GM19239 (cell line): ENCODE measurements around the gene RAPGEF3.

Source experiments
- DNase-seq: peaks from one replicate; pipeline ENCODE4 v3.0.0; 2011; ENCODE audit warnings: low spot score; ENCODE audit not compliant: insufficient read length
- FAIRE-seq: peaks from 2 replicates; lab custom pipeline; 2011; peaks lifted over from hg19 to GRCh38; lab: Jason Lieb, UNC

The RAPGEF3 gene, protein sequence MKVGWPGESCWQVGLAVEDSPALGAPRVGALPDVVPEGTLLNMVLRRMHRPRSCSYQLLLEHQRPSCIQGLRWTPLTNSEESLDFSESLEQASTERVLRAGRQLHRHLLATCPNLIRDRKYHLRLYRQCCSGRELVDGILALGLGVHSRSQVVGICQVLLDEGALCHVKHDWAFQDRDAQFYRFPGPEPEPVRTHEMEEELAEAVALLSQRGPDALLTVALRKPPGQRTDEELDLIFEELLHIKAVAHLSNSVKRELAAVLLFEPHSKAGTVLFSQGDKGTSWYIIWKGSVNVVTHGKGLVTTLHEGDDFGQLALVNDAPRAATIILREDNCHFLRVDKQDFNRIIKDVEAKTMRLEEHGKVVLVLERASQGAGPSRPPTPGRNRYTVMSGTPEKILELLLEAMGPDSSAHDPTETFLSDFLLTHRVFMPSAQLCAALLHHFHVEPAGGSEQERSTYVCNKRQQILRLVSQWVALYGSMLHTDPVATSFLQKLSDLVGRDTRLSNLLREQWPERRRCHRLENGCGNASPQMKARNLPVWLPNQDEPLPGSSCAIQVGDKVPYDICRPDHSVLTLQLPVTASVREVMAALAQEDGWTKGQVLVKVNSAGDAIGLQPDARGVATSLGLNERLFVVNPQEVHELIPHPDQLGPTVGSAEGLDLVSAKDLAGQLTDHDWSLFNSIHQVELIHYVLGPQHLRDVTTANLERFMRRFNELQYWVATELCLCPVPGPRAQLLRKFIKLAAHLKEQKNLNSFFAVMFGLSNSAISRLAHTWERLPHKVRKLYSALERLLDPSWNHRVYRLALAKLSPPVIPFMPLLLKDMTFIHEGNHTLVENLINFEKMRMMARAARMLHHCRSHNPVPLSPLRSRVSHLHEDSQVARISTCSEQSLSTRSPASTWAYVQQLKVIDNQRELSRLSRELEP

DNA sequence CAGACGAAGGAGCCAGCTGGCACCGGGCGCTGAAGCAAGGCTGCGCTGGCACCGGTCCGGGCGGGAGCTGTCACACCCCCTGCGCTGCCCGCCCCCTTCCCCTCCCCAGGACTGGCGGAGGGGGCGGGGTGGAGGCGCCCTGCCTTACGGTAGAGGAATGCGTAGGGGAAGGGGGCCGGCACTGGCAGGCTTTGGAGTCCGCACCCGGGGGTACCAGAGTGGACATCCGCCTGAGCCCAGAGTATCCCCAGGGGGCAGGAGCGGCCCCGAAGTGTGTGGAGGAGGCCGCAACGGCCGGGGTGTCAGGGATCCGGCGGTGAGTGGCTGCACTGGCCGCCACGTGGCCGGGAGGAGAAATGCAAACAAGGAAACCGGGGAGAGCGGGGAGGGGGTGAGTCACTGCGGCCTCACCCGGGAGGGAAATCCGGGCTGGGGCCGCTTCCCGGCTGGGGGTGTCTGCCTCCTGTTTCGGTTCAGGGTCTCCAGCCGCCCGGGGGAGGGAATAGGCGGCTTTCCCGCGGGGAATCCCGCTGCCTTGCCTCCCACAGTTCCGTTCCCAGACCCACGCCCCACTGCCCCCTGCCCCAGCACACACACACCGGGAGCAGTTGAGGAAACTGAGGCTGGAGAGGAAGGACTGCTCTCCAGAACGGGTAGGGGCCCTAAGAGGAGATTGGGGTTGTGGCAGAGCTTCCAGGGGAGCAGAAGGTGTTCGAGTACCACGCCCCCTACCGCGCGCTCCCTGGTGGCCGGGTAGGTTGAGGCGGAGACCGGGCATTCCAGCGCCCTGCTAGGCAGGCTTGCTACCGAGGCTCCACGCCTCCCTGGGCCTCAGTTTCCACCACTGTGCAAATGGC, at the start of gene RAPGEF3:
Gene RAPGEF3, minus strand, starts transcription at position 47 of the 857 bp plus-strand sequence. CDS start 324 bp downstream, outside the sequence.
- FAIRE-seq (peak; percentile 8), DNase-seq (peak; percentile 73)

DNA sequence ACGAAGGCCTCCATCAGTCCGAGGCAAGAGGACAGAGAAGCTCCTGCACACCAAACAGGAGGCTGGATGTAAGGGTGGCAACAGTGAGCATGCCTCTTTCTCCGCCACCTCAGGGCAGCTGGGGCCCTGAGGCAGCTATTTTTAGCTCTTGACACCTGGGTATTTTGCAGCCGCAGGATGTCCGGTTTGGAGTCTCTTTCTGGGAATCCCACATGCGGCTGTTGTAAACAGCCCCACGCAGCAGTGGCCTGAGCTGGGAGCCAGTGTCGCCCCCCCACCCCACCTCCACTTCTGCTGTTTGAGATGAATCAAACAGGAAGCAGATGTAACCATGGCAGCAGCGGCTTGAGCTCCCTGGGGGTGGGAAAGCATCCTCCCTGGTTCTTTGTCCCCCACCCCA, 49.4 kb upstream of the RAPGEF3 start:
- no peak for FAIRE-seq
- DNase-seq: peak; percentile 39

- DNase-seq (no peak), FAIRE-seq (no peak)
Measured at GRCh38 chr12:47807338-47807737, 48.7 kb upstream of the RAPGEF3 start.

DNA sequence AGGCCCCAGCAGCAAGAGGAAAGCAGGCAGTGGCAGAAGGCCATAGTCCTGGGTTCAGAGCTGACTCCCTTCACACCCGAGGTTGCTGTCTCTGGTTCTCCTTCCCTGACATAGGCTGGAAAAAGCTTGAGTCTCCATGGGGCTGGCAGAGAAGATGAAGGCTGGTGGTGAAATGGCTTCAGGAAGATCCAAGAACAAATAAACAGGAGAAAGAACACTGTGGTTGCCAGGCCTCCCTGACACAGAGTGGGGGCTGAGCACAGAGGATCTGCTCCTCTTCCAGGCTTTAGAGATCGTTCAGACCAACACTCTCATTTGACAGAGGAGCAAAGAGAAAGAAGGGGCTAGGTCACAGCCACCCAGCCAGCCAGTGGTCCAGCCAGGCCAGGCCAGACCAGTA, 46.7 kb upstream of the RAPGEF3 start:
- DNase-seq: no peak
- no peak for FAIRE-seq

DNA sequence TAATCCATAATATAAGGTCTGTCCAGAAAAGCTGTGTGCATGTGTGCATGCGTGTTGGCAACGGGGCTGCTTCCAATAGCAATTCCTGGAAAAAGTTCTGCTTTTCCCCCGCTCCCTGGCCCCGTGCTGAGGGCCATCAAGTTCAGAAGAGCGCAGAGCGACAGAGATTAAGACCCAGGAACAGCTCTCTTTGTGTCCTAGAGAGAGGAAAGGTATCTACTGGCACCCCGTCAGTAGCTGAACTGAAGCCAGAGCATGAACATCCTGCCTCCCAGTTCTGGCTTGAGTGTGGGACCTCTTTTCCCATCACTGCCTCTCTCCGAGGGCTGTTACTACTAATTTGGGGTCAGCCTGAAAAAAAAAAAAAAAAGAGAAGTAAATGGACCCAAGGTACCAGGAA, 45.5 kb upstream of the RAPGEF3 start:
- no peak for FAIRE-seq
- no peak for DNase-seq

- no peak for FAIRE-seq
- DNase-seq: no peak
Measured at GRCh38 chr12:47803191-47803875, 44.7 kb upstream of the RAPGEF3 start.

- no peak for FAIRE-seq
- no peak for DNase-seq
Measured at GRCh38 chr12:47802312-47802711, 43.6 kb upstream of the RAPGEF3 start.

DNA sequence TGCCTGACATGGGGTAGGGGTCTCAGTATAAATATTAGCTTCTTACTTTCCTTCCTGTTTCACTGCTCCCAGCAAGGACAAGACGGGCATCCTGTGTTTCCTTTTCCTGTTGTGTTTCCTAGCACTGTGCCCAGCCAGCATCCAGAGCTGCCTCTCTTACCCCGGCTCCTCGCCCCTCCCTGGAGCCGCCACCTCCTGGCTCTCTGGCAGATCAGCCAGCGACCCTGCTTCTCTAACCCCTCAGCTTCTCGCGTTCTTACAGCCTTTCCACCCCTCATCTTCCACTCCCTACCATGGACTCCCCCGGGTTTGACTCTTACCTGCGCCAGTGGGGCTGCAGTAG, 43.2 kb upstream of the RAPGEF3 start:
- FAIRE-seq: no peak
- DNase-seq: no peak

DNA sequence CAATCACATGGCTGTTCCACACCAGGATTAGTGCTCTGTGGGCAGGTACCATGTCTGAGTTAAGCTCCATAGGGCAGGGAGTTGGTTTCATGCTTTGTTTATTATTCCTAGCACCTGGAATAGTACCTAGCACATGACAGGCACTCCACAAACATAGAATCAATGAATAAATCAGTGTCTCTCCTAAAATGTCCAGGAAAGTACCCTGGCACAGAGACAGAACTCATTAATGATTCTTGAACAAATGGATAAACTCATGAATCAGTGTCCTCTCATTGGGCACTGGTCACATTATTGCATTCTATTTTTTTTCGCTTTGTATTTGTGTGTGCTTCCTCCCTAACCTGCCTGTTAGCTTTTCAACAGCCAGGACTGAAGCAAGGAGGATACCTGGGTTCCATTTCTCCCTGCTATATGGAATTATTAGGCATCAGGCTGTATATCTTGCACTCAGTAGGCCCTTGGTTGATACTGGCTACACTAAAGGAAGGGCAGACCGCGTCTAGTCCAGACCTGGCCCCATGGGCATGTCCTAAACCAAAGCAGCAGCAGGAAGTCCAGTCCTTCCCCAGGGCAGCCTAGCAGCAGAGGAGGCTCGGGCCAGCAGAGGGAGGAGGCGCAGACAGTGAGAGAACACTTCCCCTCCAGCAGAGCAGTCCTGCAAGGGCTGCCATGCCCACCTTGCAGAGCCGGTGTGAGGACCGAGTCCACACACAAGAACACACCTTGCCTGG, 42.7 kb upstream of the RAPGEF3 start:
- FAIRE-seq: no peak
- DNase-seq: no peak

DNA sequence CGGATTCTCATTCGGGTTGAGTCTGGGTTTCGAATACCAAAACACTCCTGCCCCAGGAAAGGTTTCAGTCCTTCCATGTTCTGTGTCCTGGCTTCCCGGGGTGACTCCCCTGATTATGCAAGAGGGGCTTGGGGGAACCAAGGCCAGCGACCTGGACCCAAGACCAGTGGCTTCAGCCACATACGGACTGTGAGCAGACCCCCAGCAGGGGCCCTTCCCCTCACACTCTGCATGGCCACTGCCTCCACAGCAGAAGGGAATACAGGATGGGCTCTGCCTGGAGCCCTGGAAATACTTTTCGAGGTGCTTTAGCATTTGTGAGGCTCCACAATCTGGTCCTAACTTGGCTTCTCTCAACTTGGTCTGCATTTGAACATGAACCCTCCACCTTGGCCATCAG, 41.9 kb upstream of the RAPGEF3 start:
- FAIRE-seq: no peak
- DNase-seq: no peak

GRCh38 chr12:47799357-47799955, 40.8 kb upstream of the RAPGEF3 start:
- FAIRE-seq (no peak), DNase-seq (no peak)

GRCh38 chr12:47798382-47798948, 39.8 kb upstream of the RAPGEF3 start:
- no peak for DNase-seq
- FAIRE-seq: no peak

- FAIRE-seq (no peak), DNase-seq (peak; percentile 74)
Measured at GRCh38 chr12:47797441-47797840, 38.8 kb upstream of the RAPGEF3 start.

DNA sequence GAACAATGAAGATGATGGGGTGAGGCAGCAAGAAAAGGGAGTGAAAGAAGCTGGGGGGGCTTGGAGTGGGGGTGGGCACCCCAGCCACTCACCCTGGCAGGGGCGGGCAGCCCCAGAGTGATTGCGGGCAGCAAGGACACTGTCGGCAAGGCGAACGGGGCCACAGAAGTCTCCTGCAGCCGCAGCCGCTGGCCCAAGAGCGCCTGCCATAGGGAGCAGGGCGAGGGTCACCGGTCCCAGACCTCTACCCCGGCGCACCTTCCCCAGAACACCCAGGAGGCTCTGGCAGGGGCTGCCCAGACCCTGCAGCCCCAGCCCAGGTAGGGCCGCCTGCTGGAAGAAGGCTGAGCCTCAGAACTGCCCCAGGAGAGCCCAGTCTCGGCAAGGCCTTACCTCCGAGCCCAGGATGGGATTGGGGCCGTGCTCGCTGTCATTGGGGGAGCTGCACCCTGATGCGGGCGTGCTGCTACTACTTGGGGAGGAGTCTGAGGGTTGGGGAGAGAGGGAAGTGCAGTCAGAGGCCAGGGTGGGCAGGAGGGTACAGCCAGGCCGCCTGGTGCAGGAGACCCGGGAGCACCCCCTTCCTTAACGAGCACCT, 37.2 kb upstream of the RAPGEF3 start:
- DNase-seq: no peak
- no peak for FAIRE-seq

GRCh38 chr12:47795121-47795813, 36.6 kb upstream of the RAPGEF3 start:
- no peak for FAIRE-seq
- no peak for DNase-seq

- FAIRE-seq: no peak
- no peak for DNase-seq
Measured at GRCh38 chr12:47794679-47795078, 36.0 kb upstream of the RAPGEF3 start.

DNA sequence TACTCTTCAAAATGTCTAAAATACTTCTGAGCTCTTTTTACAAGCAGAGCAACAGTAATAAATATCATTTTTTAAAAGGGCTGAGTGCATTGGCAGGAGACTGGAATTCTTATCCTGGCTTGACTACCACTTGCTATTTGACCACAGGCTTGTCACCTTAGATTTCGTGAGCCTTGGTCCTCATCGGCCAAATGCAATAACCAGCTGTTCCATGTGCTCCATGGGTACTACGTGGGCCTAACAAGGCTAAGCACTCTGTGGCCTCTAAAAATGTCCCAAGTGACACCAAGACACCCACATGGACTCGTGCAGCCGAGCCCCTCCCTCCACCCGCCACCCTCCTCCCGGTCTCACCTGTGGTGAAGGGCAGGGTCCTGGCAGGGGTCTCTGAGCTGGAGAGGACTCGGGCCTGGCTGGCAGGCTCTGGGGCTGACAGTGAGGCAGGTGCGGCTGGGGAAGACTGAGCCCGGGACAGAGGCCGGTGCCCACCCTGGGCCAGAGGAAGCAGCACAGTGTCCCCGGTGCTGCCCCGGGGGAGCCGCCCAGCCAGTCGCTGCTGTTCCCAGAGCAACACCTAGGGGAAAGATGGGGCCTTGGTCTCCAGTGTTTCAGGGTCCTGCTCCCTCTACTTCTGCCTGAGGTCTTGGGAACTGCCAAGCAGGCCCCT, 34.5 kb upstream of the RAPGEF3 start:
- DNase-seq (no peak), FAIRE-seq (no peak)
